B cell (primary cell): Measurements from ENCODE around the gene FAM168B. TPM values are rescaled to one million over a fixed set of nuclear protein-coding genes. Genes with fewer than 3 reads are reported as not detected.

Source experiments
- ATAC-seq: fragments of 200-7000 bp; cut with Tn5 transposase; one replicate; pipeline ENCODE4 v1.10.0; 2021; ENCODE audit warnings: low read depth, mild to moderate bottlenecking, moderate number of reproducible peaks, moderate library complexity
- CTCF ChIA-PET: fragments of 350-600 bp; sonication (Branson Sonifier 250); formaldehyde crosslinking; loops from one replicate; lab custom pipeline; 2021; ENCODE audit warnings: antibody characterized with exemption, inconsistent platforms; lab: Charles Lee
- POLR2A ChIA-PET: fragments of 350-600 bp; sonication (Branson Sonifier 250); formaldehyde crosslinking; loops from one replicate; lab custom pipeline; 2021; ENCODE audit warnings: antibody characterized with exemption; lab: Charles Lee
- DNase-seq: peaks from one replicate; pipeline ENCODE4 v3.0.0; 2013
- H2AFZ ChIP-seq: 2 replicates; pipeline ENCODE4 v1.6.1; 2012; ENCODE audit warnings: mild to moderate bottlenecking, low read depth, low read length; ENCODE audit not compliant: insufficient read depth, poor library complexity, severe bottlenecking
- H3K27ac ChIP-seq, 2 donors: 1 replicate in 1 of 2; 2 replicates in 1 of 2; pipeline ENCODE4 v1.5.1; 2012 to 2013; ENCODE audit warnings: low read length in 2 of 2, mild to moderate bottlenecking in 2 of 2, moderate library complexity in 1 of 2
- H3K27me3 ChIP-seq, 4 experiments: fragments of 200-600 bp in 1 of 4; sonication (generic) in 1 of 4; replicated peaks in 1 of 4; 1 replicate in 2 of 4; 2 replicates in 2 of 4; pipeline versions ENCODE4 v1.6.1 to v1.7.0; 2013 to 2016; ENCODE audit warnings: low read length in 3 of 4, mild to moderate bottlenecking in 2 of 4, mixed read lengths in 1 of 4, moderate library complexity in 1 of 4; ENCODE audit not compliant: insufficient read depth in 4 of 4, control insufficient read depth in 3 of 4; ENCODE audit errors: control extremely low read depth in 1 of 4
- H3K36me3 ChIP-seq, 2 experiments: replicated peaks in 1 of 2; 1 replicate in 1 of 2; 2 replicates in 1 of 2; pipeline versions ENCODE4 v1.6.1 to v1.7.1; 2013; ENCODE audit warnings: low read length in 1 of 2; ENCODE audit not compliant: insufficient read depth in 2 of 2, control insufficient read depth in 1 of 2; ENCODE audit errors: control extremely low read depth in 1 of 2, extremely low read depth in 1 of 2
- H3K4me1 ChIP-seq, 2 donors: fragments of 200-600 bp in 1 of 2; sonication (generic) in 1 of 2; 1 replicate in 1 of 2; 2 replicates in 1 of 2; pipeline versions ENCODE4 v1.5.1 to v1.6.1; 2013 to 2017; ENCODE audit warnings: low read length in 2 of 2; ENCODE audit not compliant: control insufficient read depth in 2 of 2, insufficient read depth in 2 of 2
- H3K4me2 ChIP-seq: replicated peaks from 2 replicates; pipeline ENCODE3; 2012; ENCODE audit warnings: mild to moderate bottlenecking, low read depth, low read length; ENCODE audit not compliant: poor library complexity, severe bottlenecking
- H3K4me3 ChIP-seq, 5 experiments: fragments of 200-600 bp in 1 of 5; sonication (generic) in 1 of 5; 1 replicate in 3 of 5; 2 replicates in 2 of 5; pipeline versions ENCODE4 v1.5.1 to v1.7.0; 2011 to 2016; ENCODE audit warnings: low read length in 4 of 5, mild to moderate bottlenecking in 4 of 5, low read depth in 2 of 5, control low read depth in 1 of 5, moderate library complexity in 1 of 5; ENCODE audit not compliant: insufficient read depth in 1 of 5; ENCODE audit errors: control extremely low read depth in 1 of 5, extremely low read depth in 1 of 5
- H3K79me2 ChIP-seq: fragments of 200-600 bp; sonication (generic); one replicate; pipeline ENCODE4 v1.6.0; 2016; ENCODE audit warnings: low read length; ENCODE audit not compliant: control insufficient read depth, insufficient read depth
- H3K9ac ChIP-seq: fragments of 200-600 bp; sonication (generic); 2 replicates; pipeline ENCODE4 v1.6.1; 2017; ENCODE audit warnings: mild to moderate bottlenecking, low read length, moderate library complexity
- H3K9me3 ChIP-seq, 3 donors: one replicate each; pipeline versions ENCODE4 v1.6.1 to v1.7.1; 2013; ENCODE audit warnings: low read length in 2 of 3; ENCODE audit not compliant: control insufficient read depth in 2 of 3, insufficient read depth in 1 of 3; ENCODE audit errors: control extremely low read depth in 1 of 3
- H4K20me1 ChIP-seq: 2 replicates; pipeline ENCODE4 v1.6.0; 2012; ENCODE audit warnings: mild to moderate bottlenecking, low read length; ENCODE audit not compliant: insufficient read depth, control insufficient read depth, poor library complexity, severe bottlenecking
- H3K27ac Mint-ChIP-seq: one replicate; pipeline ENCODE4 v1.8.0; 2021; ENCODE audit warnings: mixed read lengths
- H3K27me3 Mint-ChIP-seq: one replicate; pipeline ENCODE4 v1.8.0; 2021; ENCODE audit warnings: mixed read lengths
- H3K4me1 Mint-ChIP-seq: one replicate; pipeline ENCODE4 v1.8.0; 2021; ENCODE audit warnings: mixed read lengths
- H3K4me3 Mint-ChIP-seq: one replicate; pipeline ENCODE4 v1.8.0; 2021; ENCODE audit warnings: mixed read lengths
- H3K9me3 Mint-ChIP-seq: one replicate; pipeline ENCODE4 v1.8.0; 2022; ENCODE audit warnings: mixed read lengths; ENCODE audit not compliant: insufficient read depth
- CTCF ChIP-seq: fragments of 200-600 bp; IDR thresholded peaks from one replicate; pipeline ENCODE4 v1.8.0; 2022; ENCODE audit warnings: antibody characterized with exemption, mild to moderate bottlenecking
- EZH2 ChIP-seq: IDR thresholded peaks from 2 replicates; pipeline ENCODE4 v1.6.1; 2012; ENCODE audit warnings: borderline replicate concordance, low read depth, mild to moderate bottlenecking, moderate library complexity, low read length; ENCODE audit not compliant: insufficient read depth, poor library complexity, severe bottlenecking
- WGBS: methylation state at CpG from one replicate; pipeline ENCODE4 v1.1.5; 2013; ENCODE audit warnings: missing lambda C conversion rate; ENCODE audit not compliant: insufficient coverage; 5-methylcytosine and 5-hydroxymethylcytosine counted together
- intact Hi-C: fragments of 100-400 bp; cut with micrococcal nuclease; formaldehyde crosslinking; loops from one replicate; pipeline ENCODE4 v1.10.0; 2022
- polyA plus RNA-seq: library from polyadenylated mRNA; depleted of rRNA; stranded (reverse); fragments of >200 nt; gene quantifications from 2 replicates; pipeline ENCODE4 v1.2.3, GENCODE V29; 2012
- total RNA-seq, 2 donors: library from RNA; stranded (reverse); fragments of 120-200 nt in 1 of 2; gene quantifications; 1 replicate in 1 of 2; 2 replicates in 1 of 2; pipeline versions ENCODE4 v1.2.3 to v1.2.4, GENCODE V29; 2013 to 2022

The FAM168B gene
- total and polyA plus RNA-seq, 2 donors (not counting 1 experiment from before 2014, with no cell fraction given): 38.6 to 70.5 TPM

- Histone ChIP-seq H3K9me3 (peaks cover 0 to 9% (median 0%) of the 10 kb centered on the region in 3 donors), H3K27me3 (peaks cover 0 to 26% (median 2%) of the 10 kb centered on the region in 4 experiments), H3K79me2 (no peaks in the 10 kb centered on the region), H3K4me2 (no peak overlapping the region), H3K9ac (no peak overlapping the region), H3K4me3 (no peak overlapping the region), H2AFZ (no peak overlapping the region), H3K27ac (no peak overlapping the region), H3K4me1 (no peaks in the 10 kb centered on the region), H3K36me3 (no peaks in the 10 kb centered on the region), H4K20me1 (no peaks in the 10 kb centered on the region)
- ATAC-seq (no peak), DNase-seq (no peak)
- WGBS: 78% methylated on average over 4 of the region's 4 CpGs
- peaks cover 2% of the 10 kb centered on the region for H3K9me3 Mint-ChIP-seq
- no peak for TF ChIP-seq CTCF
- TF ChIP-seq EZH2: no peak
- POLR2A ChIA-PET: no interaction called here
- H3K27ac Mint-ChIP-seq: no peak overlapping the region
- no peak overlapping the region for H3K4me3 Mint-ChIP-seq
- peaks cover 21% of the 10 kb centered on the region for H3K27me3 Mint-ChIP-seq
- CTCF ChIA-PET: no interaction called here
- intact Hi-C loops: no loop called here
- no peaks in the 10 kb centered on the region for H3K4me1 Mint-ChIP-seq
Measured at GRCh38 chr2:131032393-131032836, 60.8 kb downstream of the FAM168B start.

- no peaks in the 10 kb centered on the region for H3K4me1 Mint-ChIP-seq
- WGBS: 74% methylated on average over 9 of the region's 9 CpGs
- intact Hi-C loops: no loop called here
- Histone ChIP-seq H3K9ac (no peak overlapping the region), H3K79me2 (no peaks in the 10 kb centered on the region), H3K27me3 (peaks cover 0 to 25% (median 2%) of the 10 kb centered on the region in 4 experiments), H3K4me3 (no peak overlapping the region), H3K4me1 (no peaks in the 10 kb centered on the region), H2AFZ (no peak overlapping the region), H3K9me3 (peaks cover 0 to 9% (median 0%) of the 10 kb centered on the region in 3 donors), H3K36me3 (no peaks in the 10 kb centered on the region), H4K20me1 (no peaks in the 10 kb centered on the region), H3K4me2 (no peak overlapping the region), H3K27ac (no peak overlapping the region)
- no peak for TF ChIP-seq EZH2
- TF ChIP-seq CTCF: no peak
- peaks cover 6% of the 10 kb centered on the region for H3K9me3 Mint-ChIP-seq
- CTCF ChIA-PET: no interaction called here
- POLR2A ChIA-PET: no interaction called here
- H3K4me3 Mint-ChIP-seq: no peak overlapping the region
- H3K27me3 Mint-ChIP-seq: peaks cover 24% of the 10 kb centered on the region
- H3K27ac Mint-ChIP-seq: no peak overlapping the region
- DNase-seq (no peak), ATAC-seq (no peak)
Measured at GRCh38 chr2:131031875-131032274, 61.4 kb downstream of the FAM168B start.
